GM23338 (cell line): ENCODE data around the gene EMSY. TPM values are rescaled to one million over a fixed set of nuclear protein-coding genes. Genes with fewer than 3 reads are reported as not detected.

Source experiments
- ATAC-seq: fragments of 200-7000 bp; cut with Tn5 transposase; 3 replicates; pipeline ENCODE4 v1.9.1; 2020
- DNase-seq: peaks from one replicate; pipeline ENCODE4 v3.0.0-alpha.2; 2015; ENCODE audit warnings: low spot score
- H2AFZ ChIP-seq: fragments of 200-600 bp; sonication (generic); 2 replicates; pipeline ENCODE4 v1.8.0; 2016; ENCODE audit warnings: antibody characterized with exemption, mild to moderate bottlenecking, moderate library complexity
- H3F3A ChIP-seq: fragments of 200-600 bp; sonication (generic); replicated peaks from 2 replicates; pipeline ENCODE4 v1.8.0; 2017; ENCODE audit warnings: antibody characterized with exemption, mixed run types, low read depth
- H3K27ac ChIP-seq: fragments of 200-600 bp; sonication (generic); 2 replicates; pipeline ENCODE4 v1.6.1; 2016; ENCODE audit warnings: low read depth
- H3K27me3 ChIP-seq: fragments of 200-600 bp; sonication (generic); 2 replicates; pipeline ENCODE4 v1.8.0; 2016; ENCODE audit warnings: mild to moderate bottlenecking, mixed run types, moderate library complexity; ENCODE audit not compliant: insufficient read depth
- H3K36me3 ChIP-seq: fragments of 200-600 bp; sonication (generic); 2 replicates; pipeline ENCODE4 v1.8.0; 2016; ENCODE audit warnings: mild to moderate bottlenecking; ENCODE audit not compliant: insufficient read depth
- H3K4me1 ChIP-seq: fragments of 200-600 bp; sonication (generic); 2 replicates; pipeline ENCODE4 v1.8.0; 2016; ENCODE audit warnings: mild to moderate bottlenecking, moderate library complexity; ENCODE audit not compliant: insufficient read depth
- H3K4me2 ChIP-seq: fragments of 200-600 bp; sonication (generic); 2 replicates; pipeline ENCODE4 v1.7.1; 2017; ENCODE audit warnings: mixed run types
- H3K4me3 ChIP-seq: fragments of 200-600 bp; sonication (generic); 2 replicates; pipeline ENCODE4 v1.6.1; 2016; ENCODE audit warnings: mixed run types
- H3K79me2 ChIP-seq: fragments of 200-600 bp; sonication (generic); replicated peaks from 2 replicates; pipeline ENCODE4 v1.8.0; 2017; ENCODE audit warnings: mild to moderate bottlenecking; ENCODE audit not compliant: insufficient read depth
- H3K9me2 ChIP-seq: fragments of 200-600 bp; sonication (generic); 2 replicates; pipeline ENCODE4 v1.8.0; 2017; ENCODE audit not compliant: insufficient read depth
- H4K20me1 ChIP-seq: fragments of 200-600 bp; sonication (generic); replicated peaks from 2 replicates; pipeline ENCODE4 v1.8.0; 2017; ENCODE audit warnings: mild to moderate bottlenecking; ENCODE audit not compliant: insufficient read depth
- H3K27ac Mint-ChIP-seq: 2 replicates; pipeline ENCODE4 v1.8.0; 2020; ENCODE audit warnings: inconsistent platforms, mild to moderate bottlenecking, moderate library complexity, mixed read lengths
- H3K27me3 Mint-ChIP-seq: 3 replicates; pipeline ENCODE4 v1.8.0; 2022; ENCODE audit warnings: low read depth, mild to moderate bottlenecking, moderate library complexity, mixed read lengths, inconsistent platforms; ENCODE audit not compliant: insufficient read depth, poor library complexity
- H3K36me3 Mint-ChIP-seq: 3 replicates; pipeline ENCODE4 v1.8.0; 2021; ENCODE audit warnings: low read depth, mild to moderate bottlenecking, inconsistent platforms, moderate library complexity, mixed read lengths
- H3K4me1 Mint-ChIP-seq: 3 replicates; pipeline ENCODE4 v1.8.0; 2020; ENCODE audit warnings: mild to moderate bottlenecking, inconsistent platforms, mixed read lengths
- H3K4me3 Mint-ChIP-seq: 3 replicates; pipeline ENCODE4 v1.8.0; 2021; ENCODE audit warnings: moderate library complexity, mild to moderate bottlenecking, inconsistent platforms, mixed read lengths
- H3K9me3 Mint-ChIP-seq: 3 replicates; pipeline ENCODE4 v1.8.0; 2020; ENCODE audit warnings: moderate library complexity, mild to moderate bottlenecking, inconsistent platforms, mixed read lengths
- CREB1 ChIP-seq: fragments of 250-450 bp; sonication (Bioruptor Pico); IDR thresholded peaks from 2 replicates; pipeline ENCODE4 v1.5.0; 2020; ENCODE audit warnings: low read depth, mild to moderate bottlenecking, moderate library complexity
- CTCF ChIP-seq, 2 experiments: fragments of 200-600 bp in 1 of 2; sonication (generic) in 1 of 2; conservative IDR thresholded peaks; 2 replicates each; pipeline versions ENCODE4 v1.5.1 to v1.6.1; 2016 to 2017; ENCODE audit warnings: antibody characterized with exemption in 2 of 2, low read depth in 2 of 2, mild to moderate bottlenecking in 2 of 2, moderate library complexity in 1 of 2
- ETS1 ChIP-seq: IDR thresholded peaks from 2 replicates; pipeline ENCODE4 v1.6.1; 2016; ENCODE audit warnings: antibody characterized with exemption
- EZH2phosphoT487 ChIP-seq: fragments of 200-600 bp; sonication (generic); IDR thresholded peaks from one replicate; pipeline ENCODE4 v1.8.1; 2018; ENCODE audit warnings: antibody characterized with exemption; ENCODE audit not compliant: unreplicated experiment
- NANOG ChIP-seq: IDR thresholded peaks from 2 replicates; pipeline ENCODE4 v1.6.1; 2016; ENCODE audit warnings: antibody characterized with exemption, borderline replicate concordance
- ZNF114 ChIP-seq: fragments of 250-450 bp; sonication (Bioruptor Pico); IDR thresholded peaks from 2 replicates; pipeline ENCODE4 v1.5.0; 2020; ENCODE audit warnings: mild to moderate bottlenecking, moderate library complexity
- ZNF462 ChIP-seq: fragments of 250-450 bp; sonication (Bioruptor Pico); IDR thresholded peaks from 2 replicates; pipeline ENCODE4 v1.5.0; 2020; ENCODE audit warnings: mild to moderate bottlenecking, moderate library complexity
- polyA plus RNA-seq: library from polyadenylated mRNA; unstranded; fragments of >200 nt; fragmentation: Nextera tagmentation; extraction: Ambion mirVana; gene quantifications from 2 replicates; pipeline ENCODE4 v1.2.1, GENCODE V29; 2016
- total RNA-seq: library from RNA; depleted of rRNA; stranded (reverse); fragments of >200 nt; shearing (Covaris generic); gene quantifications from 2 replicates; pipeline ENCODE4 v1.2.3, GENCODE V29; 2014

Gene EMSY
- total and polyA plus RNA-seq, 2 experiments from 2014 or later: 25.0 to 46.9 TPM

GRCh38 chr11:76558473-76558872 lies 113.7 kb downstream of the EMSY start:
- no peak overlapping the region for H2AFZ ChIP-seq
- no peaks in the 10 kb centered on the region for H3K27me3 Mint-ChIP-seq
- no peaks in the 10 kb centered on the region for H3F3A ChIP-seq
- H3K27ac Mint-ChIP-seq: no peak overlapping the region
- H3K36me3 Mint-ChIP-seq: peaks cover 4% of the 10 kb centered on the region; the same call in 2 of the 3 replicates
- no peaks in the 10 kb centered on the region for H3K9me2 ChIP-seq
- H3K4me3 ChIP-seq: no peak overlapping the region
- H3K36me3 ChIP-seq: no peaks in the 10 kb centered on the region
- no peak for TF ChIP-seq NANOG
- TF ChIP-seq ZNF114 (CRISPR knock-in tag): no peak
- no peak for TF ChIP-seq ZNF462 (CRISPR knock-in tag)
- TF ChIP-seq ETS1: no peak
- TF ChIP-seq CTCF (conservative IDR thresholded peaks at IDR 0.05; ENCODE audit: low read depth in 2 of 2): no peak
- no peak for TF ChIP-seq CREB1
- TF ChIP-seq EZH2phosphoT487: no peak
- peaks cover 6% of the 10 kb centered on the region; the same call in 2 of the 3 replicates for H3K4me1 Mint-ChIP-seq
- H3K4me2 ChIP-seq: no peak overlapping the region
- ATAC-seq: no peak
- no peak for DNase-seq
- peaks cover 9% of the 10 kb centered on the region for H3K4me1 ChIP-seq
- H3K4me3 Mint-ChIP-seq: no peak overlapping the region
- H4K20me1 ChIP-seq: no peaks in the 10 kb centered on the region
- no peaks in the 10 kb centered on the region for H3K9me3 Mint-ChIP-seq
- H3K27me3 ChIP-seq: no peaks in the 10 kb centered on the region
- H3K79me2 ChIP-seq: no peaks in the 10 kb centered on the region
- no peak overlapping the region for H3K27ac ChIP-seq
